ENCODE results near the gene NFX1.

NFX1 gene

DNA sequence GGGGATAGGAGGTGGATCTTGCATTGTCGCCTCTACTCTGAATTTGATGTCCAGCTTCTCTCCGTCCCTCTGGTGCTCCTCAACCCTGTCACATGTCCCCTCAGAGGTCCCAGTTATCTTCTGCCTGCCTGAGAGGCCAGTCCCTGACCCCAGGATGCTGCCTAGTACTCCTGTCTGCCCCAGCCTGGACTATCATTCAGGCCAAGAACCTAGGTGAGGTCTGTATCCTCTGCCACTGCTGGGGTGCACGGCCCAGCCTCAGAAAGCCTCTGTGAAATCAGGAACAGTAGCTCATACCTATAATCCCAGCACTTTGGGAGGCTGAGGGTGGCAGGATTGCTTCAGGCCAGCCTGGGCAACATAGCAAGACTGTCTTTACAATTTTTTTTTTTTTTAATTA lies 41.7 kb upstream of the NFX1 start:
- POLR2A ChIA-PET = interaction anchor here (0.9 to 1.1 kb wide), 3 partner anchors 15 to 224 kb away, joined by 3 to 4 read pairs (median 3); partner anchors contain the start of gene DNAJA1
- no peak for DNase-seq (ENCODE audit: extremely low spot score)
- TF ChIP-seq CTCF (IDR thresholded peaks at IDR 0.05; ENCODE audit: control extremely low read depth, extremely low read depth, low read depth, missing control alignments) = no peak
- CTCF ChIA-PET = interaction anchor here (0.8 to 1.6 kb wide), 7 partner anchors 9 to 276 kb away, joined by 3 to 4 read pairs (median 3); no protein-coding TSS in a partner anchor

GRCh38 chr9:33249087-33249658 lies 41.1 kb upstream of the NFX1 start:
- TF ChIP-seq CTCF (IDR thresholded peaks at IDR 0.05; ENCODE audit: control extremely low read depth, extremely low read depth, low read depth, missing control alignments) = no peak
- DNase-seq (ENCODE audit: extremely low spot score) = no peak
- POLR2A ChIA-PET = interaction anchor here (0.9 to 1.1 kb wide), 3 partner anchors 16 to 224 kb away, joined by 3 to 4 read pairs (median 3); partner anchors contain the start of gene DNAJA1
- CTCF ChIA-PET = interaction anchor here (0.8 to 1.6 kb wide), 6 partner anchors 9 to 277 kb away, joined by 3 to 4 read pairs (median 3); no protein-coding TSS in a partner anchor

DNA sequence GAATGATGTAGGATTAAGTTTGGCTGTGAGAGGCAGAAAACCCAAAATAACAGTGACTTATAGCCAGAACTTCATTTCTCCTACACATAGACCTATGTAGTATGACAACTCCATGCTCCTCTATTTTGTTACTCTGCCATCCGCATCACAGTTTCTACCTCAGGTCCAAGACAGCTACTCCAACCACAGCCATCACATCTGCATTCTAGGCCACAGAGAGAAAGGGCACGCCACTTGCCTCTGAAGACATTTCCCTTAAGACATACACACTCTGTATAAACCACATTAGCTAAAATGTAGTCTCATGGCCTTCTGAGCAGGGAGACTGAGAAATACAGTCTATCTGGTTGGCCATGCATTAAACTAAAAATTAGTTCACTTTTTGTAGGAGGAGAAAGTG lies 40.3 kb upstream of the NFX1 start:
- CTCF ChIA-PET = no interaction called here
- TF ChIP-seq CTCF (IDR thresholded peaks at IDR 0.05; ENCODE audit: control extremely low read depth, extremely low read depth, low read depth, missing control alignments) = no peak
- POLR2A ChIA-PET = no interaction called here
- no peak for DNase-seq (ENCODE audit: extremely low spot score)

GRCh38 chr9:33250458-33250995 lies 39.8 kb upstream of the NFX1 start:
- ChIA-PET POLR2A (no interaction called here), CTCF (no interaction called here)
- no peak for TF ChIP-seq CTCF (IDR thresholded peaks at IDR 0.05; ENCODE audit: control extremely low read depth, extremely low read depth, low read depth, missing control alignments)
- no peak for DNase-seq (ENCODE audit: extremely low spot score)

- POLR2A ChIA-PET = interaction anchor here (0.7 kb wide), 2 partner anchors 13 to 61 kb away, joined by 3 to 9 read pairs; no protein-coding TSS in a partner anchor
- CTCF ChIA-PET = no interaction called here
- TF ChIP-seq CTCF (IDR thresholded peaks at IDR 0.05; ENCODE audit: control extremely low read depth, extremely low read depth, low read depth, missing control alignments) = no peak
- no peak for DNase-seq (ENCODE audit: extremely low spot score)
Observed at GRCh38 chr9:33254211-33254610, 36.1 kb upstream of the NFX1 start.

- no peak for TF ChIP-seq CTCF (IDR thresholded peaks at IDR 0.05; ENCODE audit: control extremely low read depth, extremely low read depth, low read depth, missing control alignments)
- ChIA-PET POLR2A (no interaction called here), CTCF (no interaction called here)
- no peak for DNase-seq (ENCODE audit: extremely low spot score)
Observed at GRCh38 chr9:33255014-33255413, 35.3 kb upstream of the NFX1 start.
